ENCODE results near the gene GPR32. TPM values are rescaled to one million over a fixed set of nuclear protein-coding genes. Genes with fewer than 3 reads are reported as not detected.
"Not testable (repeated sequence)": the region's sequence is repeated elsewhere in the genome, so short reads cannot be mapped to it uniquely, and the experiment has no call there.

GPR32 gene
- total RNA-seq, 8 experiments from 2014 or later, result 0.11 to 0.41 (median 0.38) TPM; not detected in 5

- in situ Hi-C loops (cut with MboI; ENCODE audit: low pct_unique_long_range_greater_than_20kb in 2 of 9, low sequenced_read_pairs in 9 of 9, unreplicated experiment in 9 of 9); H3K4me3 ChIP-seq; ATAC-seq (replicated peaks in 6 of 8); H3K4me1 ChIP-seq (replicated peaks in 1 of 2); H3K27ac ChIP-seq: not testable (repeated sequence)
- 20 to 80% methylated on average over 1 to 3 of the region's 18 CpGs; no CpG with 5 or more reads in 8 of the 10 experiments for WGBS, 10 experiments
Measured at GRCh38 chr19:50759076-50759475, 11.2 kb upstream of the GPR32 start.

DNA sequence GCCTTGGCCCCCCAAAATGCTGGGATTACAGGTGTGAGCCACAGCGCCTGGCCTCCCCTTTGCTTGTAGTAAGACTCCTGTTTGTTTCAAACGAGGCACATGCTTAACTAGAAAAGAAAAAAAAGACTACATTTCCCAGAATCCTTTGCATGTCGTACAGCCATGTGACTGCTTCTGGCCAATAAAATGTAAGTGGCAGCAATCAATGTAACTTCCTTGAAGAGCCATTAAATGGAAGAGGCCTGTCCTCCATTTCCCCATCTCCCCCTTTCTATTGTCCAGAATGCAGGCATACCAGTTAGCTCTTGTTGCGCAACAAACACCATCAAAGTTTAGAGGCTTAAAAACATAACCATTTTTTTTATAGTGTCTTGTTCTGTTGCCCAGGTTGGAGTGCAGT, 10.4 kb upstream of the GPR32 start:
- 27 to 100% (median 68%) methylated on average over 1 to 4 of the region's 4 CpGs; no CpG with 5 or more reads in 4 of the 10 experiments for WGBS, 10 experiments
- H3K27ac ChIP-seq, result no peak overlapping the region
- ATAC-seq (replicated peaks in 6 of 8), result no peak
- in situ Hi-C loops (cut with MboI; ENCODE audit: low pct_unique_long_range_greater_than_20kb in 2 of 9, low sequenced_read_pairs in 9 of 9, unreplicated experiment in 9 of 9), result no loop called here
- no peak overlapping the region for H3K4me3 ChIP-seq
- peaks cover 6 to 7% of the 10 kb centered on the region in 2 donors for H3K4me1 ChIP-seq (replicated peaks in 1 of 2)

DNA sequence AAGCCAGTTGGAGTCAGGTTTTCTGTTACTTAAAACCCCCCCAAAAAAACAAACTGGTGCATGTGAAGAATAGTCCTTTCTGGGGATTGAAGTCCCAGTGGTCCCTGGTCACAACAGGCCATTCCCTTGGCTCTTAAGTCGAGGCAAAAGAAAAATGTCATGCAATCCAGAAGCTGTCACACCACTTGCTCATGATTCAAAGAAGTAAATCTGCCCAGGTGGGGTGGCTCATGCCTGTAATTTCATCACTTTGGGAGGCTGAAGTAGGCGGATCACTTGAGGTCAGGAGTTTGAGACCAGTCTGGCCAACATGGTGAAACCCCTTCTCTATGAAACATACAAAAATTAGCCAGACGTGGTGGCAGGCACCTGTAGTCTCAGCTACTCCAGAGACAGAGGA, 8.8 kb upstream of the GPR32 start:
- H3K27ac ChIP-seq; H3K4me3 ChIP-seq; ATAC-seq (replicated peaks in 6 of 8); H3K4me1 ChIP-seq (replicated peaks in 1 of 2); in situ Hi-C loops (cut with MboI; ENCODE audit: low pct_unique_long_range_greater_than_20kb in 2 of 9, low sequenced_read_pairs in 9 of 9, unreplicated experiment in 9 of 9): not testable (repeated sequence)
- 0 to 42% (median 13%) methylated on average over 1 to 3 of the region's 3 CpGs; no CpG with 5 or more reads in 4 of the 10 experiments for WGBS, 10 experiments

DNA sequence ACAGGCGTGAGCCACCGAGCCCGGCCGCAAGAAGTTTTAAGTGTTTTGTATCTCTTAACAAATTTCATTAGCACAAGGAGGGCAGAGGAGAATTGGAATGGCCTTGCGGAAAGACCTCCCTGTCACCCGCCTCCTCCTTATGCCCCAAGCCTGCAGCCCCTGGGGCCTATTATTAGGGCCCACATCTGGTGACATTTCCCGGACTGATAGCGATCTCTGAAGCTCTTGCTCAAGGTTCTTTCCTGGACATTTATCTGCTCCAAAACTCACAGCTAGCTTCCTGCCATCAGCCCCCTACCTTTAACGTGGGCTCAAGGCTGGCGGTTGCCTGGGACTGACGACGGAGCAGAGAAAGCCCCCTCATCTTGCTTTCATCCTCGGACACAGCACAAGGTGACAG, 6.7 kb upstream of the GPR32 start:
- H3K4me1 ChIP-seq (replicated peaks in 1 of 2); in situ Hi-C loops (cut with MboI; ENCODE audit: low pct_unique_long_range_greater_than_20kb in 2 of 9, low sequenced_read_pairs in 9 of 9, unreplicated experiment in 9 of 9); H3K27ac ChIP-seq; ATAC-seq (replicated peaks in 6 of 8); H3K4me3 ChIP-seq: not testable (repeated sequence)
- WGBS, 10 experiments, result 40 to 60% (median 43%) methylated on average over 1 to 2 of the region's 13 CpGs; no CpG with 5 or more reads in 7 of the 10 experiments

DNA sequence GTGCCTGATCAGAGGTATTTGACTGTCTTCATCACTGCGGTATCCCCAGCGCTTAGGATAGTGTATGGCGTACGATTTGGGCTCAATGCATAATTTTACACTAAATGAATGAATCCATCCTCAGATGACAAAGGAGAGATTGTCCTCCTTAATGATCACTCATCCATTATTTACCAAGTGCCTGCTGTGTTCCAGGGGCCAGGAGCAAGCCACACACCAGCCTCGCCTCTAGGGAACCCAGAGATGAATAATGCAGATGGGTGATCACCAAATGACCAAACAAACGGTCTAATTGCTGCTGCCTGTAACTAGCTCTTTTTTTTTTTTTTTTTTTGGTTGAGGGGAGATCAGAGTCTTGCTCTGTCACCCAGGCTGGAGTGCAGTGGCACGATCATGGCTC, 5.9 kb upstream of the GPR32 start:
- WGBS, 10 experiments, result 0 to 93% (median 50%) methylated on average over 1 to 5 of the region's 7 CpGs; no CpG with 5 or more reads in 3 of the 10 experiments
- H3K4me1 ChIP-seq (replicated peaks in 1 of 2), result peaks cover 6 to 7% of the 10 kb centered on the region in 2 donors
- no peak overlapping the region for H3K4me3 ChIP-seq
- in situ Hi-C loops (cut with MboI; ENCODE audit: low pct_unique_long_range_greater_than_20kb in 2 of 9, low sequenced_read_pairs in 9 of 9, unreplicated experiment in 9 of 9), result no loop called here
- no peak overlapping the region for H3K27ac ChIP-seq
- peak in 5 of 8 experiments; percentile 63 to 85 (median 70) for ATAC-seq (replicated peaks in 6 of 8)

DNA sequence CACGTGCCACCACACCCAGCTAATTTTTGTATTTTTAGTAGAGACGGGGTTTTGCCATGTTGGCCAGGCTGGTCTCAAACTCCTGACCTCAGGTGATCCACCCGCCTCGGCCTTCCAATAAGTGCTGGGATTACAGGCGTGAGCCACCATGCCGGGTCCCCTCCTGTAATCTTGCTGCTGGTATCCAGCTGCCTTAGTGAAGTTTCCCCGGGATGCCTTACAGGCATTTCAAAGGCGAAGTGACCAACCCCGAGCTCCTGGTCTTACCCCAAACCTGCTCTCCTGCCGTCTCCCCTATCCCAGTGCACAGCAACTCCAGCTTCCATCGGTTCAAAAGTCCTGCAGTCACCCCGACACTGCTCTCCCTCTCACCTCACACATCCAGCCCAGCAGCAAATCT, 3.5 kb upstream of the GPR32 start:
- in situ Hi-C loops (cut with MboI; ENCODE audit: low pct_unique_long_range_greater_than_20kb in 2 of 9, low sequenced_read_pairs in 9 of 9, unreplicated experiment in 9 of 9), result not testable (repeated sequence)
- WGBS, 10 experiments, result 17 to 92% (median 66%) methylated on average over 1 to 6 of the region's 12 CpGs; no CpG with 5 or more reads in 6 of the 10 experiments

GRCh38 chr19:50767263-50767662, 3.0 kb upstream of the GPR32 start:
- 8 to 71% (median 46%) methylated on average over 1 to 3 of the region's 5 CpGs; no CpG with 5 or more reads in 5 of the 10 experiments for WGBS, 10 experiments
- in situ Hi-C loops (cut with MboI; ENCODE audit: low pct_unique_long_range_greater_than_20kb in 2 of 9, low sequenced_read_pairs in 9 of 9, unreplicated experiment in 9 of 9); H3K27ac ChIP-seq; H3K4me3 ChIP-seq; H3K4me1 ChIP-seq (replicated peaks in 1 of 2): not testable (repeated sequence)
- ATAC-seq (replicated peaks in 6 of 8), result peak in 2 of 8 experiments; percentile 47 to 62

More for the DNA sequence above, 3.5 kb upstream of the GPR32 start:
- H3K27ac ChIP-seq; ATAC-seq (replicated peaks in 6 of 8); H3K4me1 ChIP-seq (replicated peaks in 1 of 2); H3K4me3 ChIP-seq: not testable (repeated sequence)

- in situ Hi-C loops (cut with MboI; ENCODE audit: low pct_unique_long_range_greater_than_20kb in 2 of 9, low sequenced_read_pairs in 9 of 9, unreplicated experiment in 9 of 9), result no loop called here
- ATAC-seq (replicated peaks in 6 of 8), result no peak
- WGBS, 10 experiments, result 56 to 96% (median 77%) methylated on average over 1 to 5 of the region's 5 CpGs
Measured at GRCh38 chr19:50768277-50768676, 2.0 kb upstream of the GPR32 start.

GRCh38 chr19:50770888-50771287, 624 bp downstream of the GPR32 start:
- no peak for ATAC-seq (replicated peaks in 6 of 8)
- Histone ChIP-seq H3K4me3 (no peak overlapping the region), H3K27ac (no peak overlapping the region), H3K4me1 (replicated peaks in 1 of 2) (no peaks in the 10 kb centered on the region)
- in situ Hi-C loops (cut with MboI; ENCODE audit: low pct_unique_long_range_greater_than_20kb in 2 of 9, low sequenced_read_pairs in 9 of 9, unreplicated experiment in 9 of 9), result no loop called here
- WGBS, 10 experiments, result 15 to 100% (median 59%) methylated on average over 1 to 12 of the region's 13 CpGs; no CpG with 5 or more reads in 3 of the 10 experiments

More at GRCh38 chr19:50768277-50768676, 2.0 kb upstream of the GPR32 start:
- H3K27ac ChIP-seq, result no peak overlapping the region
- H3K4me1 ChIP-seq (replicated peaks in 1 of 2), result peaks cover 6 to 7% of the 10 kb centered on the region in 2 donors
- no peak overlapping the region for H3K4me3 ChIP-seq

GRCh38 chr19:50772476-50772875, 2.2 kb downstream of the GPR32 start:
- no peaks in the 10 kb centered on the region for H3K4me1 ChIP-seq (replicated peaks in 1 of 2)
- H3K4me3 ChIP-seq, result no peak overlapping the region
- H3K27ac ChIP-seq, result no peak overlapping the region
- in situ Hi-C loops (cut with MboI; ENCODE audit: low pct_unique_long_range_greater_than_20kb in 2 of 9, low sequenced_read_pairs in 9 of 9, unreplicated experiment in 9 of 9), result no loop called here
- no peak for ATAC-seq (replicated peaks in 6 of 8)
- 0 to 64% (median 29%) methylated on average over 1 to 2 of the region's 2 CpGs; no CpG with 5 or more reads in 3 of the 10 experiments for whole genome bisulfite sequencing, 10 experiments

GRCh38 chr19:50772912-50773311, 2.6 kb downstream of the GPR32 start:
- H3K4me3 ChIP-seq; H3K27ac ChIP-seq; in situ Hi-C loops (cut with MboI; ENCODE audit: low pct_unique_long_range_greater_than_20kb in 2 of 9, low sequenced_read_pairs in 9 of 9, unreplicated experiment in 9 of 9); ATAC-seq (replicated peaks in 6 of 8); H3K4me1 ChIP-seq (replicated peaks in 1 of 2): not testable (repeated sequence)
- 37 to 100% (median 63%) methylated on average over 1 to 3 of the region's 3 CpGs; no CpG with 5 or more reads in 4 of the 10 experiments for WGBS, 10 experiments

DNA sequence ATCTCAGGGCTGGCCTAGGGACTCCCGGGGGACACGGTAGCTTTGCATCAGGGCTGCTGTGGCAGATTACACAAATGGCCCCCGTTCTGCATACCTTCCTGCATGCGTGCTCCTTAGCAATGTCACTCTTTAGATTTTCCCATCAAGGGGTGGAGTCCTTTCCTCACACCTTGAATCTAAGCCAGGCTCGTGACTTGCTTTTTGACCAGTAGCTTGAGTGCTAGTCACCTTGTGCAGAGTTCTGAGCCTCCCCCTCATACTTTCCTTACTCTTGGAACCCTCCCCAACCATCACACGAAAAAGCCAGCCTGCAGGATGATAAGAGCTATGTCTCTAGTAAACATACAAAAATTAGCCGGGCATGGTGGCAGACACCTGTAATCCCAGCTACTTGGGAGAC, 3.2 kb downstream of the GPR32 start:
- ATAC-seq (replicated peaks in 6 of 8); H3K4me1 ChIP-seq (replicated peaks in 1 of 2); H3K4me3 ChIP-seq; in situ Hi-C loops (cut with MboI; ENCODE audit: low pct_unique_long_range_greater_than_20kb in 2 of 9, low sequenced_read_pairs in 9 of 9, unreplicated experiment in 9 of 9); H3K27ac ChIP-seq: not testable (repeated sequence)
- 0 to 100% (median 64%) methylated on average over 1 to 5 of the region's 7 CpGs for WGBS, 10 experiments

GRCh38 chr19:50776131-50776530, 5.9 kb downstream of the GPR32 start:
- no peak for ATAC-seq (replicated peaks in 6 of 8)
- in situ Hi-C loops (cut with MboI; ENCODE audit: low pct_unique_long_range_greater_than_20kb in 2 of 9, low sequenced_read_pairs in 9 of 9, unreplicated experiment in 9 of 9), result loop anchor here in 7 of 9 experiments (25.0 kb wide), 2 partner anchors 239 to 414 kb away; partner anchors contain the start of gene NAPSA (in 5 of the 7)

GRCh38 chr19:50777261-50777660, 7.0 kb downstream of the GPR32 start:
- WGBS, 10 experiments, result 4 to 86% (median 46%) methylated on average over 3 to 4 of the region's 4 CpGs
- no peak overlapping the region for H3K4me3 ChIP-seq
- in situ Hi-C loops (cut with MboI; ENCODE audit: low pct_unique_long_range_greater_than_20kb in 2 of 9, low sequenced_read_pairs in 9 of 9, unreplicated experiment in 9 of 9), result loop anchor here in 7 of 9 experiments (25.0 kb wide), 2 partner anchors 240 to 415 kb away; partner anchors contain the start of gene NAPSA (in 5 of the 7)

More at GRCh38 chr19:50776131-50776530, 5.9 kb downstream of the GPR32 start:
- Histone ChIP-seq H3K27ac (no peak overlapping the region), H3K4me3 (no peak overlapping the region), H3K4me1 (replicated peaks in 1 of 2) (peaks cover 4 to 5% of the 10 kb centered on the region in 2 donors)
- 48 to 100% (median 80%) methylated on average over 1 to 4 of the region's 5 CpGs; no CpG with 5 or more reads in 1 of the 10 experiments for WGBS, 10 experiments

More at GRCh38 chr19:50777261-50777660, 7.0 kb downstream of the GPR32 start:
- H3K27ac ChIP-seq, result no peak overlapping the region
- peaks cover 7% of the 10 kb centered on the region in 2 donors for H3K4me1 ChIP-seq (replicated peaks in 1 of 2)
- ATAC-seq (replicated peaks in 6 of 8), result no peak

All from motor neuron (in vitro differentiated cells).